Kidney tubule cell (primary cell): Measurements from ENCODE around the gene KRT12.
"Not testable (repeated sequence)": the region's sequence is repeated elsewhere in the genome, so short reads cannot be mapped to it uniquely, and the experiment has no call there.

Experiments
- DNase-seq: peaks from one replicate; pipeline ENCODE4 v3.0.0-alpha.2; 2018; ENCODE audit warnings: low spot score

The KRT12 gene

GRCh38 chr17:40814657-40815056, 52.4 kb downstream of the KRT12 start:
- not testable (repeated sequence) for DNase-seq

- DNase-seq = no peak
Measured at GRCh38 chr17:40813804-40814203, 53.2 kb downstream of the KRT12 start.

GRCh38 chr17:40812639-40813038, 54.4 kb downstream of the KRT12 start:
- DNase-seq = no peak
